MM.1S (cell line): ENCODE measurements around the gene HSP90B1.
A peak's percentile ranks its signal among the peaks of the same experiment; 100 is the strongest.

Experiments
- DNase-seq: peaks from one replicate; pipeline ENCODE4 v3.0.0-alpha.2; 2015
- H2AFZ ChIP-seq: fragments of 300-600 bp; sonication (generic); 2 replicates; pipeline ENCODE4 v1.6.0; 2016; ENCODE audit warnings: antibody characterized with exemption, low read length
- H3F3A ChIP-seq: fragments of 300-600 bp; sonication (generic); 2 replicates; pipeline ENCODE4 v1.6.1; 2016; ENCODE audit warnings: mild to moderate bottlenecking, antibody characterized with exemption, low read length, moderate library complexity, mixed read lengths; ENCODE audit not compliant: insufficient read depth
- H3K27ac ChIP-seq: fragments of 300-600 bp; sonication (generic); 2 replicates; pipeline ENCODE4 v1.5.1; 2016; ENCODE audit warnings: mild to moderate bottlenecking, low read length
- H3K27me3 ChIP-seq: fragments of 300-600 bp; sonication (generic); replicated peaks from 2 replicates; pipeline ENCODE4 v1.6.0; 2016; ENCODE audit warnings: low read length; ENCODE audit not compliant: insufficient read depth
- H3K36me3 ChIP-seq: fragments of 300-600 bp; sonication (generic); replicated peaks from 2 replicates; pipeline ENCODE4 v1.6.1; 2016; ENCODE audit warnings: mild to moderate bottlenecking, low read length, mixed read lengths; ENCODE audit not compliant: insufficient read depth
- H3K4me1 ChIP-seq: fragments of 300-600 bp; sonication (generic); 2 replicates; pipeline ENCODE4 v1.6.1; 2016; ENCODE audit warnings: low read length, mixed read lengths
- H3K4me2 ChIP-seq: fragments of 300-600 bp; sonication (generic); 2 replicates; pipeline ENCODE4 v1.6.0; 2016; ENCODE audit warnings: low read depth, low read length
- H3K4me3 ChIP-seq: fragments of 300-600 bp; sonication (generic); 2 replicates; pipeline ENCODE4 v1.5.1; 2016; ENCODE audit warnings: low read length, mixed read lengths
- H3K79me2 ChIP-seq: fragments of 300-600 bp; sonication (generic); 2 replicates; pipeline ENCODE4 v1.6.1; 2016; ENCODE audit warnings: mixed run types, low read length, mixed read lengths
- H3K9ac ChIP-seq: fragments of 300-600 bp; sonication (generic); 2 replicates; pipeline ENCODE4 v1.6.1; 2016; ENCODE audit warnings: low read length, mixed read lengths
- H3K9me2 ChIP-seq: fragments of 300-600 bp; sonication (generic); replicated peaks from 2 replicates; pipeline ENCODE4 v1.6.1; 2016; ENCODE audit warnings: mild to moderate bottlenecking, low read length, mixed read lengths; ENCODE audit not compliant: insufficient read depth
- H3K9me3 ChIP-seq: fragments of 300-600 bp; sonication (generic); replicated peaks from 2 replicates; pipeline ENCODE4 v1.6.1; 2016; ENCODE audit warnings: mild to moderate bottlenecking, low read length, mixed read lengths; ENCODE audit not compliant: insufficient read depth
- H4K20me1 ChIP-seq: fragments of 300-600 bp; sonication (generic); 2 replicates; pipeline ENCODE4 v1.6.1; 2016; ENCODE audit warnings: mild to moderate bottlenecking, low read length, moderate library complexity, mixed read lengths; ENCODE audit not compliant: insufficient read depth
- EZH2 ChIP-seq: fragments of 300-600 bp; sonication (generic); optimal IDR thresholded peaks from 2 replicates; pipeline ENCODE3; 2017; ENCODE audit warnings: low read depth, mild to moderate bottlenecking, antibody characterized with exemption, low read length, mixed read lengths
- EZH2phosphoT487 ChIP-seq: fragments of 300-600 bp; sonication (generic); IDR thresholded peaks from 2 replicates; pipeline ENCODE4 v1.6.1; 2018; ENCODE audit warnings: antibody characterized with exemption, low read length
- TF ChIP-seq, protein P1 (sequence below): fragments of 300-600 bp; sonication (generic); IDR thresholded peaks from 2 replicates; pipeline ENCODE4 v1.5.1; 2016; ENCODE audit warnings: antibody characterized with exemption, low read length, mixed read lengths

The HSP90B1 gene

GRCh38 chr12:103930034-103930786, at the start of gene HSP90B1:
HSP90B1 (plus strand) TSS chr12:103930410; CDS start chr12:103930516, 106 bp downstream.
- Histone ChIP-seq H3K27ac (peak within 1 kb of the TSS; percentile 100), H3K4me3 (peak within 1 kb of the TSS; percentile 87), H4K20me1 (peaks cover 28% of the 10 kb centered on the region), H3K79me2 (peaks cover 54% of the 10 kb centered on the region), H3K4me1 (peaks cover 52% of the 10 kb centered on the region), H3K36me3 (peaks cover 26% of the 10 kb centered on the region; the same call in 1 of the 2 replicates), H3F3A (peaks cover 39% of the 10 kb centered on the region), H3K9me2 (no peaks in the 10 kb centered on the region), H3K9ac (peak within 1 kb of the TSS; percentile 99), H3K27me3 (no peaks in the 10 kb centered on the region), H3K9me3 (no peaks in the 10 kb centered on the region), H3K4me2 (peak within 1 kb of the TSS; percentile 94), H2AFZ (peak within 1 kb of the TSS; percentile 55)
- TF ChIP-seq EZH2phosphoT487 (no peak), EZH2 (no peak)
- TF ChIP-seq, protein P1, sequence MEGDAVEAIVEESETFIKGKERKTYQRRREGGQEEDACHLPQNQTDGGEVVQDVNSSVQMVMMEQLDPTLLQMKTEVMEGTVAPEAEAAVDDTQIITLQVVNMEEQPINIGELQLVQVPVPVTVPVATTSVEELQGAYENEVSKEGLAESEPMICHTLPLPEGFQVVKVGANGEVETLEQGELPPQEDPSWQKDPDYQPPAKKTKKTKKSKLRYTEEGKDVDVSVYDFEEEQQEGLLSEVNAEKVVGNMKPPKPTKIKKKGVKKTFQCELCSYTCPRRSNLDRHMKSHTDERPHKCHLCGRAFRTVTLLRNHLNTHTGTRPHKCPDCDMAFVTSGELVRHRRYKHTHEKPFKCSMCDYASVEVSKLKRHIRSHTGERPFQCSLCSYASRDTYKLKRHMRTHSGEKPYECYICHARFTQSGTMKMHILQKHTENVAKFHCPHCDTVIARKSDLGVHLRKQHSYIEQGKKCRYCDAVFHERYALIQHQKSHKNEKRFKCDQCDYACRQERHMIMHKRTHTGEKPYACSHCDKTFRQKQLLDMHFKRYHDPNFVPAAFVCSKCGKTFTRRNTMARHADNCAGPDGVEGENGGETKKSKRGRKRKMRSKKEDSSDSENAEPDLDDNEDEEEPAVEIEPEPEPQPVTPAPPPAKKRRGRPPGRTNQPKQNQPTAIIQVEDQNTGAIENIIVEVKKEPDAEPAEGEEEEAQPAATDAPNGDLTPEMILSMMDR, result no peak
- peak; percentile 100 for DNase-seq

GRCh38 chr12:103881261-103881660, 48.9 kb upstream of the HSP90B1 start:
- Histone ChIP-seq H3K4me1 (peaks cover 49% of the 10 kb centered on the region), H3K36me3 (no peaks in the 10 kb centered on the region), H3K4me2 (peak overlapping the region; percentile 72), H3K9me2 (no peaks in the 10 kb centered on the region), H3F3A (peaks cover 8% of the 10 kb centered on the region; the same call in 1 of the 2 replicates), H3K27ac (peak overlapping the region; percentile 73; the same call in 1 of the 2 replicates), H3K27me3 (no peaks in the 10 kb centered on the region), H3K9ac (peak overlapping the region; percentile 26; the same call in 1 of the 2 replicates), H3K4me3 (no peak overlapping the region), H3K9me3 (no peaks in the 10 kb centered on the region), H4K20me1 (no peaks in the 10 kb centered on the region), H2AFZ (peak overlapping the region; percentile 70), H3K79me2 (no peaks in the 10 kb centered on the region)
- TF ChIP-seq EZH2 (no peak), EZH2phosphoT487 (no peak)
- TF ChIP-seq, protein P1, result no peak
- no peak for DNase-seq

DNA sequence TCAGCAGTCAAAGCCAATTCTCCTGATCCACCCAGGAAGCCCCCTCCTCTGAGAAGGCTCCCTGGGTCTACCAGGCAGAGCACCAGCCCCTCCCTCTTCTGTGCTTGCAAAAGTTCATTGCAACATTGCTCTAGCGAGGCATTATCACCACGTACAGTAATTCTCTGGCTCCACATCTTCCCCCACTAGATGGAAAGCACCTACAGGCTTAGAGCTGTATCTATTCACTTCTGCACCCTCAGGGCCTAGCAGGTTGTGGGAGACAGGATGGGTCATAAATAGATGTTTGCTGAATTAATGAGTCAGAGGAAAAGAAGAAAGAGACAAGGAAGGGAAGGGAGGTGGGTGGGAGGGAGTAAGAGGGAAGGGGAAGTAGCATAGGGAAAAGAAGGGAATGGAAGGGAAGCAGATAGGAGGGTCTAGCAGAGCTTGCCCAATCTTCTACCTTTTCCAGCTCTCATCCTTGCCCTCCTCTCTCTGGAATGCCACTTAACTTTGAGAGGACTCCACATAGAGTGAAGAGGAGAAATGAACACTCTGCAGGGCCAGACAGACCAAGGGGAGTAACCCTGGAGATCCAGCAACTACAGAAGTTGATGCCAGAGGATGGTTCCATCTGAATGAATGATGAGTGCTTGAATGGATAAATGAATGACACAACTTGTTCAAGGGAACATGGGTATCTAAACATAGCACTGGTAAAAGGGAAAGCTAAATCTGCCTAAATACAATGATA, 47.2 kb upstream of the HSP90B1 start:
- Histone ChIP-seq H3F3A (peaks cover 8% of the 10 kb centered on the region; the same call in 1 of the 2 replicates), H3K36me3 (no peaks in the 10 kb centered on the region), H4K20me1 (no peaks in the 10 kb centered on the region), H3K9ac (no peak overlapping the region), H3K4me3 (no peak overlapping the region), H3K27me3 (no peaks in the 10 kb centered on the region), H3K4me2 (no peak overlapping the region), H3K9me2 (no peaks in the 10 kb centered on the region), H3K27ac (no peak overlapping the region), H2AFZ (no peak overlapping the region; the same call in 1 of the 2 replicates), H3K9me3 (no peaks in the 10 kb centered on the region), H3K79me2 (no peaks in the 10 kb centered on the region), H3K4me1 (peaks cover 53% of the 10 kb centered on the region)
- TF ChIP-seq, protein P1, result no peak
- TF ChIP-seq EZH2 (no peak), EZH2phosphoT487 (no peak)
- DNase-seq, result peak; percentile 25
